ENCODE measurements around the gene SYT17.

SYT17 gene

DNA sequence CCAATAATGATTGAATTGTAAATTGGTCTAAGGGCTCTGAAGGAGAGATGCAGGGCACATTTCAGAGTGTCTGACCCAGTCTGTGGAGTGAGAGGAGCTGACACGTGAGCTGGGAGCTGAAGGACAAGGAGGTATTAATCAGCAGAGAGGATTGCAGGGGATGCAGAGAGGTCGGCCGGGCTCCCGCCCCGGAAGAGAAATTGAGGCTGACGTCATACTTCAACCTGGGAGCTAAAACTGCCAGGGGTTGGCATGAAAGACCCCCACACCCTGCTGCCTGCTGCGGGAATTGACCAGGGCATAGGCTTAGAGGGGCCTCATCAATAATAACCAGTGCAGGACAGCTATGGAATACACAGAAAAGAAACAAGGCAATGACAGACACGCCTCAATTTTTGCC is 63.8 kb downstream of the SYT17 start:
- no peak overlapping the region for H3K4me2 ChIP-seq (ENCODE audit: low read depth, low read length, poor library complexity, severe bottlenecking)
- H4K20me1 ChIP-seq (ENCODE audit: insufficient read depth, low read length, poor library complexity, severe bottlenecking), result no peaks in the 10 kb centered on the region
- H3K4me3 ChIP-seq (ENCODE audit: low read length, poor library complexity, severe bottlenecking), result no peak overlapping the region
- H3F3A ChIP-seq (ENCODE audit: low read depth), result no peaks in the 10 kb centered on the region
- no peak overlapping the region for H3K9ac ChIP-seq (ENCODE audit: low read depth, low read length, poor library complexity, severe bottlenecking)
- H2AFZ ChIP-seq (ENCODE audit: low read length), result no peak overlapping the region
- no peaks in the 10 kb centered on the region for H3K9me2 ChIP-seq (replicated peaks; ENCODE audit: low read depth, low read length)
- H3K36me3 ChIP-seq (ENCODE audit: insufficient read depth, low read length), result no peaks in the 10 kb centered on the region
- H3K79me2 ChIP-seq (ENCODE audit: insufficient read depth, low read length), result no peaks in the 10 kb centered on the region
- no peaks in the 10 kb centered on the region for H3K27me3 ChIP-seq (ENCODE audit: insufficient read depth, low read length, poor library complexity, severe bottlenecking)
- H3K9me3 ChIP-seq (ENCODE audit: insufficient read depth, low read depth, low read length), result peaks cover 24% of the 10 kb centered on the region; the same call in 1 of the 2 replicates
- H3K4me1 ChIP-seq (ENCODE audit: insufficient read depth, low read length, poor library complexity, severe bottlenecking), result no peaks in the 10 kb centered on the region
- TF ChIP-seq, protein P1, sequence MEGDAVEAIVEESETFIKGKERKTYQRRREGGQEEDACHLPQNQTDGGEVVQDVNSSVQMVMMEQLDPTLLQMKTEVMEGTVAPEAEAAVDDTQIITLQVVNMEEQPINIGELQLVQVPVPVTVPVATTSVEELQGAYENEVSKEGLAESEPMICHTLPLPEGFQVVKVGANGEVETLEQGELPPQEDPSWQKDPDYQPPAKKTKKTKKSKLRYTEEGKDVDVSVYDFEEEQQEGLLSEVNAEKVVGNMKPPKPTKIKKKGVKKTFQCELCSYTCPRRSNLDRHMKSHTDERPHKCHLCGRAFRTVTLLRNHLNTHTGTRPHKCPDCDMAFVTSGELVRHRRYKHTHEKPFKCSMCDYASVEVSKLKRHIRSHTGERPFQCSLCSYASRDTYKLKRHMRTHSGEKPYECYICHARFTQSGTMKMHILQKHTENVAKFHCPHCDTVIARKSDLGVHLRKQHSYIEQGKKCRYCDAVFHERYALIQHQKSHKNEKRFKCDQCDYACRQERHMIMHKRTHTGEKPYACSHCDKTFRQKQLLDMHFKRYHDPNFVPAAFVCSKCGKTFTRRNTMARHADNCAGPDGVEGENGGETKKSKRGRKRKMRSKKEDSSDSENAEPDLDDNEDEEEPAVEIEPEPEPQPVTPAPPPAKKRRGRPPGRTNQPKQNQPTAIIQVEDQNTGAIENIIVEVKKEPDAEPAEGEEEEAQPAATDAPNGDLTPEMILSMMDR (conservative IDR thresholded peaks at IDR 0.05; ENCODE audit: low read length), result no peak
- TF ChIP-seq EZH2phosphoT487 (IDR thresholded peaks at IDR 0.05; ENCODE audit: borderline replicate concordance), result no peak

- Histone ChIP-seq H3K9me2 (replicated peaks; ENCODE audit: low read depth, low read length) (no peaks in the 10 kb centered on the region), H4K20me1 (ENCODE audit: insufficient read depth, low read length, poor library complexity, severe bottlenecking) (no peaks in the 10 kb centered on the region), H3K36me3 (ENCODE audit: insufficient read depth, low read length) (no peaks in the 10 kb centered on the region), H2AFZ (ENCODE audit: low read length) (no peak overlapping the region), H3K4me3 (ENCODE audit: low read length, poor library complexity, severe bottlenecking) (no peak overlapping the region), H3K4me2 (ENCODE audit: low read depth, low read length, poor library complexity, severe bottlenecking) (no peak overlapping the region), H3K79me2 (ENCODE audit: insufficient read depth, low read length) (no peaks in the 10 kb centered on the region), H3K9me3 (ENCODE audit: insufficient read depth, low read depth, low read length) (peaks cover 31% of the 10 kb centered on the region; the same call in 1 of the 2 replicates), H3F3A (ENCODE audit: low read depth) (no peaks in the 10 kb centered on the region), H3K9ac (ENCODE audit: low read depth, low read length, poor library complexity, severe bottlenecking) (no peak overlapping the region), H3K4me1 (ENCODE audit: insufficient read depth, low read length, poor library complexity, severe bottlenecking) (no peaks in the 10 kb centered on the region), H3K27me3 (ENCODE audit: insufficient read depth, low read length, poor library complexity, severe bottlenecking) (no peaks in the 10 kb centered on the region)
- TF ChIP-seq, protein P1 (conservative IDR thresholded peaks at IDR 0.05; ENCODE audit: low read length), result no peak
- TF ChIP-seq EZH2phosphoT487 (IDR thresholded peaks at IDR 0.05; ENCODE audit: borderline replicate concordance), result no peak
These were observed 64.9 kb downstream of the SYT17 start for GRCh38 chr16:19232988-19233387.

DNA sequence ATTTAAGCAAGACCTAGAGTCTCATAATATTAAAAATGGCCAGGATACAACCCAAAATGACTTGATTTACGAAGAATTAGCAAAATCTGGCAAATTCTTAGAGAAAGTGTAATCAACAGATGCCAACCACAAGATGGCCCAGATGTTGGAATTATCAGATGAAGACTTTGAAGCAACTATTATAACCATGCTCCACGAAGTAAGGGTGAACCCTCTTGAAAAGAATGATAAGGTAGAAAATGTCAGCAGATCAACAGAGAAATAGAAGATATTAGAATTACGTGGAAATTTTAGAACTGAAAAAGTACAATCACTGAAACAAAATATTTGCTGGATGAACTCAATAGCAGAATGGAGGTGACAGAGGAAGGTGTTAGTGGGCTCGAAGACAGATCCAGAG is 67.4 kb downstream of the SYT17 start:
- Histone ChIP-seq H3K9ac (ENCODE audit: low read depth, low read length, poor library complexity, severe bottlenecking) (no peak overlapping the region), H3K27me3 (ENCODE audit: insufficient read depth, low read length, poor library complexity, severe bottlenecking) (no peaks in the 10 kb centered on the region), H2AFZ (ENCODE audit: low read length) (no peak overlapping the region), H3K79me2 (ENCODE audit: insufficient read depth, low read length) (no peaks in the 10 kb centered on the region), H3K9me2 (replicated peaks; ENCODE audit: low read depth, low read length) (no peaks in the 10 kb centered on the region), H3K36me3 (ENCODE audit: insufficient read depth, low read length) (no peaks in the 10 kb centered on the region), H4K20me1 (ENCODE audit: insufficient read depth, low read length, poor library complexity, severe bottlenecking) (no peaks in the 10 kb centered on the region), H3K9me3 (ENCODE audit: insufficient read depth, low read depth, low read length) (peaks cover 43% of the 10 kb centered on the region; the same call in 1 of the 2 replicates), H3F3A (ENCODE audit: low read depth) (no peaks in the 10 kb centered on the region), H3K4me1 (ENCODE audit: insufficient read depth, low read length, poor library complexity, severe bottlenecking) (no peaks in the 10 kb centered on the region), H3K4me2 (ENCODE audit: low read depth, low read length, poor library complexity, severe bottlenecking) (no peak overlapping the region), H3K4me3 (ENCODE audit: low read length, poor library complexity, severe bottlenecking) (no peak overlapping the region)
- TF ChIP-seq, protein P1 (conservative IDR thresholded peaks at IDR 0.05; ENCODE audit: low read length), result no peak
- TF ChIP-seq EZH2phosphoT487 (IDR thresholded peaks at IDR 0.05; ENCODE audit: borderline replicate concordance), result no peak

All from Loucy (cell line).